ENCODE data around the gene ST14.
"Not testable (repeated sequence)": the region's sequence is repeated elsewhere in the genome, so short reads cannot be mapped to it uniquely, and the experiment has no call there.

Gene ST14

DNA sequence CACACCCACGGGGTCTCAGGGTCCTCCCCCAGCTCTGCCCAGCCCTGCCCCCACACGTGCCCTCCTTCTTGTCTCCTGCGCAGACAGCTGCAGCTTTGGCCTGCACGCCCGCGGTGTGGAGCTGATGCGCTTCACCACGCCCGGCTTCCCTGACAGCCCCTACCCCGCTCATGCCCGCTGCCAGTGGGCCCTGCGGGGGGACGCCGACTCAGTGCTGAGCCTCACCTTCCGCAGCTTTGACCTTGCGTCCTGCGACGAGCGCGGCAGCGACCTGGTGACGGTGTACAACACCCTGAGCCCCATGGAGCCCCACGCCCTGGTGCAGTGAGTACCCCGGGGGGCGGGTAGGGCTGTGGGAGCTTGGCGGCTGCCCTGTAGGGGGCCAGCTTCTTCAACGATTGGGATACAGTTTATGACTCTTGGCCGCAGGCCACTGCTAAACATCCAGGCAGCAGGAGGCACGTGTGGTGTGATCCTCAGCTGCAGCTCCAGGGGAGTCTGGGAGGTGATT is 30.8 kb downstream of the ST14 start:
- TF ChIP-seq, protein P1, sequence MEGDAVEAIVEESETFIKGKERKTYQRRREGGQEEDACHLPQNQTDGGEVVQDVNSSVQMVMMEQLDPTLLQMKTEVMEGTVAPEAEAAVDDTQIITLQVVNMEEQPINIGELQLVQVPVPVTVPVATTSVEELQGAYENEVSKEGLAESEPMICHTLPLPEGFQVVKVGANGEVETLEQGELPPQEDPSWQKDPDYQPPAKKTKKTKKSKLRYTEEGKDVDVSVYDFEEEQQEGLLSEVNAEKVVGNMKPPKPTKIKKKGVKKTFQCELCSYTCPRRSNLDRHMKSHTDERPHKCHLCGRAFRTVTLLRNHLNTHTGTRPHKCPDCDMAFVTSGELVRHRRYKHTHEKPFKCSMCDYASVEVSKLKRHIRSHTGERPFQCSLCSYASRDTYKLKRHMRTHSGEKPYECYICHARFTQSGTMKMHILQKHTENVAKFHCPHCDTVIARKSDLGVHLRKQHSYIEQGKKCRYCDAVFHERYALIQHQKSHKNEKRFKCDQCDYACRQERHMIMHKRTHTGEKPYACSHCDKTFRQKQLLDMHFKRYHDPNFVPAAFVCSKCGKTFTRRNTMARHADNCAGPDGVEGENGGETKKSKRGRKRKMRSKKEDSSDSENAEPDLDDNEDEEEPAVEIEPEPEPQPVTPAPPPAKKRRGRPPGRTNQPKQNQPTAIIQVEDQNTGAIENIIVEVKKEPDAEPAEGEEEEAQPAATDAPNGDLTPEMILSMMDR (conservative IDR thresholded peaks at IDR 0.05) = no peak
- peak overlapping the region; percentile 44 for H3K27ac ChIP-seq

DNA sequence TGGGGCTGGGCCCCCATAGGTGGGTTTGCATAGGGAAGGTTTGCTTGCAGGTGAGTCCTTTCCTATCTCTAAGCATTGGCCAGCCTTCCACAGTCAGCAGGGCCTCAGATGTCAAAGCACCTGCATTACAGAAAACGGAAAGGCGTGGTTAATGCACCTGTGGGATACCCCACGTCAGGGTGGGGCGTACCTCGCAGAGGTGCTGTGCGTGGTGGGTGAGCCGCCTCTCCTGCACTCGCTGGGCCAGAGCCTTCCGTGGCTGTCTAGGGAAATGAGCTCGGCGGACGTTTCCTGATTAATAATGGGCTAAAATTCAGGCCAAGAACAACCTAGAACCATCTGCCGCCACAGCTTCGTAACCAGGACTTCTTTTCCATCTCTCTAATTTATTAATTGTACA is 32.3 kb downstream of the ST14 start:
- TF ChIP-seq, protein P1 (conservative IDR thresholded peaks at IDR 0.05) = no peak
- no peak overlapping the region for H3K27ac ChIP-seq

DNA sequence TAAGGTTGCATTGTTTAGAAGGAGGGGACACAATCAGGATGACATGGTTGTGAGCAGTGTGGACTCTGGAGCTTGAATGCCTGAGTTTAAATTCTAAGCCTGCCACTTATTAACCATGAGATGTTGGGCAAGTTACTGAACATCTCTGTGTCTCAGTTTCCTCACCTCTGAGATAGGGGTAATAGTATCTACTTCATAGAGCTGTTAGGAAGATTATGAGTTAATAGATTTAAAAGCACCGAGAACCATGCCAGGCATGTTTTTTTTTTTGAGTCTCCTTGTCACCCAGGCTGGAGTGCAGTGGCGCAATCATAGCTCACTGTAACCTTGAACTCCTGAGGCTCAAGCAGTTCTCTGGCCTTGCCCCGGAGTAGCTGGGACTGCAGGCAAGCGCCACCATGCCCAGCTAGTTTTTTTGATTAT is 33.3 kb downstream of the ST14 start:
- TF ChIP-seq, protein P1 (conservative IDR thresholded peaks at IDR 0.05) = no peak
- H3K27ac ChIP-seq = no peak overlapping the region

DNA sequence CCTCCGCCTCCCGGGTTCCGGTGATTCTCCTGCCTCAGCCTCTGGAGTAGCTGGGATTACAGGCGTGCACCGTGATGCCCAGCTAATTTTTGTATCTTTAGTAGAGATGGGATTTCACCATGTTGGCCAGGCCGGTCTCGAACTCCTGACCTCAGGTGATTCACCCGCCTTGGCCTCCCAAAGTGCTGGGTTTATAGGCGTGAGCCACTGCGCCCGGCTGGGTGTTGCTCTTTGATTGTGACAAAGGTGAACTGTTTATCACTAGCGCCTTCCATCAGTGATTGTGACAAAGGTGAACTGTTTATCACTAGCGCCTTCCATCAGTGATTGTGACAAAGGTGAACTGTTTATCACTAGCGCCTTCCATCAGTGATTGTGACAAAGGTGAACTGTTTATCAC is 34.0 kb downstream of the ST14 start:
- H3K27ac ChIP-seq = not testable (repeated sequence)

DNA sequence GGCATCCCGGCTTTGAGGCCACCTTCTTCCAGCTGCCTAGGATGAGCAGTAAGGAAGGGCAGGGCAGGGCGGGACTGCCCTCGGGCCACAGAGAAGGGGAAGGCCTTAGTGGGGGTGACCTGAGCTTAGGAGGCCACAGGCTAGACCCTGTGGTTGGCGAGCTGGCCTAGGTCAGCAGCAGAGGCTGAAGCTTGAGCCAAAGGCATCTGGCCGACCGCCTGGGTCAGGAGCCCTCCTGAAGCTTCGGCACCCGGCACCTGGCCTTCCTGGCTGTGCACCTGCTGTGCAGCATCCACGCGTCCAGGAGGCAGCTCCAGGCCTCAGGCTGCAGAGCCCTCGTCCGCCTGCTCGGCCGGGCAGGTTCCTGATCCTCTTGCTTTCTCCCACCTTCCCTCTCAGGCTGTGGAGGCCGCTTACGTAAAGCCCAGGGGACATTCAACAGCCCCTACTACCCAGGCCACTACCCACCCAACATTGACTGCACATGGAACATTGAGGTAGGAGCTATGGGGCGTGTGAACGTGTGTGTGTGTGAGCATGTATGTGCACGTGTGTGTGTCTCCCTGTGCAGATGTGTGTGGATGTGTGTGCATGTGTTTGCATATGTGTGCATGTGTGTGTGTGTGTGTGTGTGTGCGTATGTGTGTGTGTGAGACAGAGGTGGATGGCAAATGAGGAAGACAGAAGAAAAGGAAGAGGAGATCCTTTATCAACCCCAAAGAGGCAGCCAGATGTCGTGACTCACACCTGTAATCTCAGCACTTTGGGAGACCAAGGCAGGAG is 34.9 kb downstream of the ST14 start:
- no peak overlapping the region for H3K27ac ChIP-seq
- TF ChIP-seq, protein P1 (conservative IDR thresholded peaks at IDR 0.05) = no peak

DNA sequence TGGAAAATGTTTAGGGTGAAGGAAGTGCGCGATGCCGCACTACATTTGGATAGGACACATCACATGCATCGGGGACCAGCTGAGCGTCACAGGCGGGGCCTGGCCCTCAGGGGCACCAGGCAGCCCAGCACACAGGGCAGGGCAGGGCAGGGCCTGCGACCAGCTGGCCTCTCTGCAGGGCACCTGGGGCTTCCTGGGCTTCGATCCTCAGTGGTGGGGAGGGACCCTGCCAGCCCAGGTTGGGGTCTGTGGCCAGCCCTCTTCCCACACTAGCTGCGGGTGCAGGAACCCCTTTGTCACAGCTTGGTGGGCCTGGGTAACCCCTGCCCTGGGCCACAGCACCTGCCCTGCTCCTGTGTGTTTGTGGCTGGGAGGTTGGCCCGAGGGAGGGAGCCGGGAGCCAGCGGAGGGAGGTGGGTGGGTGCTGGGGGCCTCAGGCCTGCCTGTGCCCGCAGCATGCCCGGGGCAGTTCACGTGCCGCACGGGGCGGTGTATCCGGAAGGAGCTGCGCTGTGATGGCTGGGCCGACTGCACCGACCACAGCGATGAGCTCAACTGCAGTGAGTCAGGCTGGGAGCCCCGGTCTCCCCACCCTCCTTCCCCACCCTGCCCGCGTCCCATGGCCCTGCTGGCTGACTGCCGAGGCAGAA is 37.9 kb downstream of the ST14 start:
- H3K27ac ChIP-seq = no peak overlapping the region
- TF ChIP-seq, protein P1 (conservative IDR thresholded peaks at IDR 0.05) = no peak

DNA sequence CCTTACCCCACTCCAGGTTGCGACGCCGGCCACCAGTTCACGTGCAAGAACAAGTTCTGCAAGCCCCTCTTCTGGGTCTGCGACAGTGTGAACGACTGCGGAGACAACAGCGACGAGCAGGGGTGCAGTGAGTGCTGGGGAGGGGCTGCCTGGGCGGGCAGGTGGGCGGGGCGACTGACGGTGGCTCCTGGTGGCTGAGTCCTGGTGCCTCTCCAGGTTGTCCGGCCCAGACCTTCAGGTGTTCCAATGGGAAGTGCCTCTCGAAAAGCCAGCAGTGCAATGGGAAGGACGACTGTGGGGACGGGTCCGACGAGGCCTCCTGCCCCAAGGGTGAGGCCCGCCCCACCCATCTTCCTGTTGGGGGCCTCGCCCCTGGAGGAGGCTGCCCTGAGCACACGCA is 38.7 kb downstream of the ST14 start:
- TF ChIP-seq, protein P1 (conservative IDR thresholded peaks at IDR 0.05) = no peak

DNA sequence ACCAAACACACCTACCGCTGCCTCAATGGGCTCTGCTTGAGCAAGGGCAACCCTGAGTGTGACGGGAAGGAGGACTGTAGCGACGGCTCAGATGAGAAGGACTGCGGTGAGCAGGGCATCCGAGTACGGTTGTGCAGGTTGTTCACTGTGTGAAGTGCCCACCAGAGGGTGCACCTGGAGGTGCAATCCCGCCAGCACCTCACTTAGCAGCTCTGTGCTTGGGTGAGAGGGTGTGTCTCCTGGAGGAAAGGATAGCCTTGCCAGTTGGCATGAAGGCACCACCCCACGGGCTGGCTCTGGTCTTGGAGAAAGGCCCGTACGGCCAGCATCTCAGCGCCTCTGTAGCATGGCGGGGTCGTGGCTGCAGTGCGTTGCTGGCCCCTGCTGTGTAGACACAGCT is 39.4 kb downstream of the ST14 start:
- TF ChIP-seq, protein P1 (conservative IDR thresholded peaks at IDR 0.05) = no peak
- H3K27ac ChIP-seq = no peak overlapping the region

More for the DNA sequence above, 38.7 kb downstream of the ST14 start:
- H3K27ac ChIP-seq = no peak overlapping the region
